Measurements from ENCODE around the gene IL33.
A peak's percentile ranks its signal among the peaks of the same experiment; 100 is the strongest.

The IL33 gene

DNA sequence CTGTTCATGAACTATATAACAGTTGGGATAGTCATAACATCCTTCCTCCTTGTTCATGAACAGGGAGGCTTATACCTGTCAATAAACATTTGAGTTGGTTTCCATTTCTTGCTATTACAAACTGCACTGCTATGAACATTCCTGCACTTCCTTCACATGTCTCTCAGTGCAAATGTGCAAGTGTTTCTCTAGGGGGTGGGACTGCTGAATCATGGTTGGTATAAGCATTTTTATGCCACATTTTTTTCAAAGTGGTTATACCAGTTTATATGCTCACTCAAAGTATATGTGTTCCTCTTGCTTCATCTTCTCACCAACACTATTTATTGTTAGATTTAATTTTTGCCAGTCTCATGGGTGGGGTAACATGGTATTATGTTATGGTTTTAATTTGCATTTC lies 86.8 kb downstream of the IL33 start:
- no peak overlapping the region for H3K9ac ChIP-seq (ENCODE audit: low read length)
- H3K14ac ChIP-seq (ENCODE audit: low read length in 2 of 2) = no peak overlapping the region
- H4K91ac ChIP-seq (ENCODE audit: low read length) = no peak overlapping the region
- H3K4me3 ChIP-seq (ENCODE audit: insufficient read depth in 1 of 2, low read depth in 1 of 2, low read length in 2 of 2) = no peak overlapping the region
- H2AFZ ChIP-seq (ENCODE audit: low read depth, low read length) = no peak overlapping the region
- no peaks in the 10 kb centered on the region for H3K36me3 ChIP-seq (ENCODE audit: control insufficient read depth in 1 of 2, insufficient read depth in 2 of 2, low read depth in 1 of 2, low read length in 2 of 2)
- H3K4ac ChIP-seq (ENCODE audit: low read depth in 1 of 2, low read length in 2 of 2) = no peak overlapping the region
- H2BK5ac ChIP-seq (ENCODE audit: low read depth, low read length, poor library complexity, severe bottlenecking) = no peak overlapping the region
- H3K4me1 ChIP-seq (ENCODE audit: control insufficient read depth, insufficient read depth, low read depth, low read length) = no peaks in the 10 kb centered on the region
- H3K27me3 ChIP-seq (ENCODE audit: control insufficient read depth in 1 of 2, insufficient read depth in 1 of 2, low read length in 2 of 2) = peaks cover 0 to 3% of the 10 kb centered on the region in 2 experiments
- H2BK12ac ChIP-seq (ENCODE audit: low read length in 2 of 2) = no peak overlapping the region
- H2BK15ac ChIP-seq (ENCODE audit: low read depth, poor library complexity, severe bottlenecking) = no peak overlapping the region
- no peak overlapping the region for H3K4me2 ChIP-seq (ENCODE audit: low read length, poor library complexity, severe bottlenecking)
- no peaks in the 10 kb centered on the region for H3K79me1 ChIP-seq (replicated peaks; ENCODE audit: low read length, poor library complexity, severe bottlenecking)
- H3K27ac ChIP-seq (ENCODE audit: low read length, poor library complexity, severe bottlenecking) = no peak overlapping the region
- no peaks in the 10 kb centered on the region for H3K9me3 ChIP-seq (ENCODE audit: control insufficient read depth, low read length)
- no peak overlapping the region for H3K18ac ChIP-seq (ENCODE audit: low read depth in 1 of 2, low read length in 2 of 2)
- H3K23ac ChIP-seq (ENCODE audit: low read length in 2 of 2) = no peak overlapping the region
- no peak overlapping the region for H2AK5ac ChIP-seq (ENCODE audit: low read length, severe bottlenecking)
- H2BK120ac ChIP-seq (ENCODE audit: low read depth, low read length) = no peak overlapping the region
- DNase-seq = no peak
- H4K8ac ChIP-seq (ENCODE audit: low read length) = no peak overlapping the region

DNA sequence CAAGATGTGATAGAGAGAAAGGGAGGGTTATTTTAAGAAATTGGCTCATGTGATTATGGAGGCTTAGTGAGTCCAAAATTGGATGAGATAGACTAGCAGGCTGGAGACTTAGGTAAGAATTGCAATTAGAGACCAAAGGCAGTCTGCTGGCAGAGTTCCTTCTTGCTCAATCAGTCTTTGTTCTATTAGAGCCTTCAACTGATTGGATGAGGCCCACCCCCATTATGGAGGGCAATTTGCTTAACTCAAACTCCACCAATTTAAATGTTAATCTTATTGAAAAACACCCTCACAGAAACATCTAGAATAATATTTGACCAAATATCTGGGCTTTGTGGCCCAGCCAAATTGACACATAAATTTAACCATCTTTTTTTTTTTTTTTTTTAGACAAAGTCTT lies 88.6 kb downstream of the IL33 start:
- Histone ChIP-seq H2BK12ac (ENCODE audit: low read length in 2 of 2) (no peak overlapping the region), H3K4ac (ENCODE audit: low read depth in 1 of 2, low read length in 2 of 2) (no peak overlapping the region), H4K91ac (ENCODE audit: low read length) (no peak overlapping the region), H3K4me1 (ENCODE audit: control insufficient read depth, insufficient read depth, low read depth, low read length) (no peaks in the 10 kb centered on the region), H3K27me3 (ENCODE audit: control insufficient read depth in 1 of 2, insufficient read depth in 1 of 2, low read length in 2 of 2) (peaks cover 0 to 12% of the 10 kb centered on the region in 2 experiments), H3K27ac (ENCODE audit: low read length, poor library complexity, severe bottlenecking) (no peak overlapping the region), H3K4me2 (ENCODE audit: low read length, poor library complexity, severe bottlenecking) (no peak overlapping the region), H2BK15ac (ENCODE audit: low read depth, poor library complexity, severe bottlenecking) (no peak overlapping the region), H4K8ac (ENCODE audit: low read length) (no peak overlapping the region), H3K9ac (ENCODE audit: low read length) (no peak overlapping the region), H3K36me3 (ENCODE audit: control insufficient read depth in 1 of 2, insufficient read depth in 2 of 2, low read depth in 1 of 2, low read length in 2 of 2) (no peaks in the 10 kb centered on the region), H3K4me3 (ENCODE audit: insufficient read depth in 1 of 2, low read depth in 1 of 2, low read length in 2 of 2) (no peak overlapping the region), H2AK5ac (ENCODE audit: low read length, severe bottlenecking) (no peak overlapping the region), H2BK120ac (ENCODE audit: low read depth, low read length) (no peak overlapping the region), H2AFZ (ENCODE audit: low read depth, low read length) (no peak overlapping the region), H3K79me1 (replicated peaks; ENCODE audit: low read length, poor library complexity, severe bottlenecking) (no peaks in the 10 kb centered on the region), H2BK5ac (ENCODE audit: low read depth, low read length, poor library complexity, severe bottlenecking) (no peak overlapping the region), H3K14ac (ENCODE audit: low read length in 2 of 2) (no peak overlapping the region), H3K23ac (ENCODE audit: low read length in 2 of 2) (no peak overlapping the region), H3K9me3 (ENCODE audit: control insufficient read depth, low read length) (no peaks in the 10 kb centered on the region), H3K18ac (ENCODE audit: low read depth in 1 of 2, low read length in 2 of 2) (no peak overlapping the region)
- DNase-seq = no peak

DNA sequence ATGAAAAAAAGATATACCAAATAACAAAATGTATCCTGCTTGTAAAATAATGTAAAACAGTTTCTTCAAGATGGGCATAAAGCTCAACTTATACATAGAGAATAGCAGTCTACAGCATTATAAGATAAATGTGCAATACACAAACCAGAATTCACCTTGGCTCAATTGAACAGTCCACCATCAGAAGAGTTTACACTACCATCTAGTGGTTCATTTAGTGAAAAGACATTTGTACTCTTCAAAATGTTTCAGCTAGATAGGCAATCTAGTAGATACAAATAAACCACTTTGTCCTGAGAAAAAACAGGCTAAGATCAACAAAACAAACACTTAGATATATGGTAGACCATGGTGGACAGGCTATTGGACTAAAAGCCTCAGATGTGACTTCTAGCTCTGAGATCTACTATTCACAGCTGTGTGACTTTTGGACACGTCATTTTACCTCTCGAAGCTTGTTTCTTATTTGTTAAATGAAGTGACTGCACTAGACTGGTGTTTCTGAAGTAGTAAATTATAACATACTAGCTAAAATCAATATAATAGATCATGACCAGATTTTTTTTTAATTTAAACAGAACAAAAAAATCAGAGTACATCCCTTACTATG lies 90.5 kb downstream of the IL33 start:
- H3K23ac ChIP-seq (ENCODE audit: low read length in 2 of 2) = no peak overlapping the region
- H3K27ac ChIP-seq (ENCODE audit: low read length, poor library complexity, severe bottlenecking) = no peak overlapping the region
- no peaks in the 10 kb centered on the region for H3K79me1 ChIP-seq (replicated peaks; ENCODE audit: low read length, poor library complexity, severe bottlenecking)
- no peak overlapping the region for H2AFZ ChIP-seq (ENCODE audit: low read depth, low read length)
- H3K9me3 ChIP-seq (ENCODE audit: control insufficient read depth, low read length) = no peaks in the 10 kb centered on the region
- no peak overlapping the region for H3K18ac ChIP-seq (ENCODE audit: low read depth in 1 of 2, low read length in 2 of 2)
- no peak overlapping the region for H2BK15ac ChIP-seq (ENCODE audit: low read depth, poor library complexity, severe bottlenecking)
- peaks cover 0 to 24% of the 10 kb centered on the region in 2 experiments for H3K27me3 ChIP-seq (ENCODE audit: control insufficient read depth in 1 of 2, insufficient read depth in 1 of 2, low read length in 2 of 2)
- no peak overlapping the region for H3K9ac ChIP-seq (ENCODE audit: low read length)
- no peak overlapping the region for H4K91ac ChIP-seq (ENCODE audit: low read length)
- DNase-seq = peak; percentile 43
- H2BK5ac ChIP-seq (ENCODE audit: low read depth, low read length, poor library complexity, severe bottlenecking) = no peak overlapping the region
- H3K4me2 ChIP-seq (ENCODE audit: low read length, poor library complexity, severe bottlenecking) = no peak overlapping the region
- no peak overlapping the region for H3K4me3 ChIP-seq (ENCODE audit: insufficient read depth in 1 of 2, low read depth in 1 of 2, low read length in 2 of 2)
- no peak overlapping the region for H3K14ac ChIP-seq (ENCODE audit: low read length in 2 of 2)
- H3K36me3 ChIP-seq (ENCODE audit: control insufficient read depth in 1 of 2, insufficient read depth in 2 of 2, low read depth in 1 of 2, low read length in 2 of 2) = no peaks in the 10 kb centered on the region
- H2AK5ac ChIP-seq (ENCODE audit: low read length, severe bottlenecking) = no peak overlapping the region
- H4K8ac ChIP-seq (ENCODE audit: low read length) = no peak overlapping the region
- no peak overlapping the region for H3K4ac ChIP-seq (ENCODE audit: low read depth in 1 of 2, low read length in 2 of 2)
- H3K4me1 ChIP-seq (ENCODE audit: control insufficient read depth, insufficient read depth, low read depth, low read length) = no peaks in the 10 kb centered on the region
- H2BK12ac ChIP-seq (ENCODE audit: low read length in 2 of 2) = no peak overlapping the region
- no CpG with 5 or more reads among the region's 2 CpGs for WGBS
- H2BK120ac ChIP-seq (ENCODE audit: low read depth, low read length) = no peak overlapping the region
